Astrocyte (in vitro differentiated cells and primary cell): ENCODE measurements around the gene AKAIN1. TPM values are rescaled to one million over a fixed set of nuclear protein-coding genes. Genes with fewer than 3 reads are reported as not detected.

Experiments
- DNase-seq: peaks from one replicate; pipeline ENCODE4 v3.0.0-alpha.2; 2010; ENCODE audit warnings: low read depth
- FAIRE-seq: peaks from 2 replicates; lab custom pipeline; 2011; peaks lifted over from hg19 to GRCh38; lab: Jason Lieb, UNC
- H2AFZ ChIP-seq: 2 replicates; pipeline ENCODE4 v1.6.0; 2012; ENCODE audit warnings: low read depth, low read length, inconsistent platforms
- H3K27ac ChIP-seq: 2 replicates; pipeline ENCODE4 v1.5.1; 2011; ENCODE audit warnings: low read depth, low read length, inconsistent platforms
- H3K27me3 ChIP-seq: 2 replicates; pipeline ENCODE4 v1.6.0; 2011; ENCODE audit warnings: low read length, inconsistent platforms; ENCODE audit not compliant: insufficient read depth
- H3K36me3 ChIP-seq: 2 replicates; pipeline ENCODE4 v1.5.1; 2011; ENCODE audit warnings: low read length, inconsistent platforms; ENCODE audit not compliant: insufficient read depth
- H3K4me1 ChIP-seq: 2 replicates; pipeline ENCODE4 v1.5.1; 2011; ENCODE audit warnings: low read length, inconsistent platforms; ENCODE audit not compliant: insufficient read depth
- H3K4me2 ChIP-seq: 2 replicates; pipeline ENCODE4 v1.6.0; 2012; ENCODE audit warnings: low read length, inconsistent platforms
- H3K4me3 ChIP-seq: 2 replicates; pipeline ENCODE4 v1.5.1; 2011; ENCODE audit warnings: low read depth, mild to moderate bottlenecking, low read length, inconsistent platforms; ENCODE audit not compliant: insufficient read depth
- H3K79me2 ChIP-seq: 2 replicates; pipeline ENCODE4 v1.6.0; 2012; ENCODE audit warnings: mild to moderate bottlenecking, low read length, inconsistent platforms; ENCODE audit not compliant: insufficient read depth
- H3K9ac ChIP-seq: 2 replicates; pipeline ENCODE4 v1.6.0; 2012; ENCODE audit warnings: mild to moderate bottlenecking, low read length, inconsistent platforms
- H3K9me3 ChIP-seq: 2 replicates; pipeline ENCODE4 v1.5.1; 2012; ENCODE audit warnings: low read depth, mild to moderate bottlenecking, low read length, inconsistent platforms; ENCODE audit not compliant: insufficient read depth
- H4K20me1 ChIP-seq: 2 replicates; pipeline ENCODE4 v1.6.0; 2012; ENCODE audit warnings: low read length, inconsistent platforms; ENCODE audit not compliant: insufficient read depth
- H3K27ac Mint-ChIP-seq: one replicate; pipeline ENCODE4 v1.8.0; 2021; ENCODE audit warnings: mild to moderate bottlenecking, mixed read lengths; ENCODE audit not compliant: unreplicated experiment
- H3K27me3 Mint-ChIP-seq: one replicate; pipeline ENCODE4 v1.8.0; 2021; ENCODE audit warnings: low read depth, mixed read lengths; ENCODE audit not compliant: unreplicated experiment
- H3K36me3 Mint-ChIP-seq: one replicate; pipeline ENCODE4 v1.8.0; 2021; ENCODE audit warnings: low read depth, mixed read lengths; ENCODE audit not compliant: unreplicated experiment
- H3K4me1 Mint-ChIP-seq: one replicate; pipeline ENCODE4 v1.8.0; 2021; ENCODE audit warnings: low read depth, mixed read lengths; ENCODE audit not compliant: unreplicated experiment
- H3K4me3 Mint-ChIP-seq: one replicate; pipeline ENCODE4 v1.8.0; 2021; ENCODE audit warnings: mild to moderate bottlenecking, moderate library complexity, mixed read lengths; ENCODE audit not compliant: unreplicated experiment
- H3K9me3 Mint-ChIP-seq: one replicate; pipeline ENCODE4 v1.8.0; 2021; ENCODE audit warnings: mild to moderate bottlenecking, mixed read lengths; ENCODE audit not compliant: unreplicated experiment
- EZH2 ChIP-seq: IDR thresholded peaks from 2 replicates; pipeline ENCODE4 v1.6.1; 2012; ENCODE audit warnings: mild to moderate bottlenecking, low read length, inconsistent platforms; ENCODE audit not compliant: insufficient read depth
- total RNA-seq: library from RNA; stranded (reverse); gene quantifications from 2 replicates; pipeline ENCODE4 v1.2.1, GENCODE V29; 2021
- TF ChIP-seq, protein P1 (sequence below): IDR thresholded peaks from 2 replicates; pipeline ENCODE4 v1.5.1; 2011; ENCODE audit warnings: low read depth, mild to moderate bottlenecking, inconsistent platforms, low read length, moderate library complexity; ENCODE audit not compliant: insufficient read depth

The AKAIN1 gene
- total RNA-seq, 1 donor from 2014 or later: not detected

DNA sequence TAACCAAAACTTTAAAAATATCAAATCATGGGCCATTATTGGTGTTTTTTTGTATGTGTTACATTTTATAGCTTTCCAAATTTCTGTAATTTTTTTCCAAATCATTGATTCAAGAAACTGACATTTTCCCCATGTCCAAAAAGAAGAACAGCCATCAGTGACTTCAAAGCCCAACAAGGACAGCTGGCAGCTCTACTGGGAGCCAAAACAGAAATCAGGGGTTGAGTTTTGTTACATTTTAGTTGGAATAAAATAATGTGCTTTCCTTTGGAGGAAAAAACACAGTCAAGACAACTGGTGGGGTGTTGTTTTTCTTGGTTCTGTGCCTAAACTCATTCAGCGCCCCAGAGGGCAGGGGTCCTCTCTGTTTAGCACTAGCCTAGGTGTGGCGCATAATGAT lies 23.8 kb downstream of the AKAIN1 start:
- H3K27ac Mint-ChIP-seq: no peak overlapping the region
- no peaks in the 10 kb centered on the region for H3K27me3 Mint-ChIP-seq
- Histone ChIP-seq H3K4me2 (no peak overlapping the region), H3K9me3 (peaks cover 5% of the 10 kb centered on the region), H3K27ac (no peak overlapping the region), H4K20me1 (no peaks in the 10 kb centered on the region), H3K79me2 (no peaks in the 10 kb centered on the region), H3K4me1 (no peaks in the 10 kb centered on the region), H2AFZ (no peak overlapping the region), H3K27me3 (no peaks in the 10 kb centered on the region), H3K36me3 (no peaks in the 10 kb centered on the region), H3K9ac (no peak overlapping the region), H3K4me3 (no peak overlapping the region)
- TF ChIP-seq, protein P1, sequence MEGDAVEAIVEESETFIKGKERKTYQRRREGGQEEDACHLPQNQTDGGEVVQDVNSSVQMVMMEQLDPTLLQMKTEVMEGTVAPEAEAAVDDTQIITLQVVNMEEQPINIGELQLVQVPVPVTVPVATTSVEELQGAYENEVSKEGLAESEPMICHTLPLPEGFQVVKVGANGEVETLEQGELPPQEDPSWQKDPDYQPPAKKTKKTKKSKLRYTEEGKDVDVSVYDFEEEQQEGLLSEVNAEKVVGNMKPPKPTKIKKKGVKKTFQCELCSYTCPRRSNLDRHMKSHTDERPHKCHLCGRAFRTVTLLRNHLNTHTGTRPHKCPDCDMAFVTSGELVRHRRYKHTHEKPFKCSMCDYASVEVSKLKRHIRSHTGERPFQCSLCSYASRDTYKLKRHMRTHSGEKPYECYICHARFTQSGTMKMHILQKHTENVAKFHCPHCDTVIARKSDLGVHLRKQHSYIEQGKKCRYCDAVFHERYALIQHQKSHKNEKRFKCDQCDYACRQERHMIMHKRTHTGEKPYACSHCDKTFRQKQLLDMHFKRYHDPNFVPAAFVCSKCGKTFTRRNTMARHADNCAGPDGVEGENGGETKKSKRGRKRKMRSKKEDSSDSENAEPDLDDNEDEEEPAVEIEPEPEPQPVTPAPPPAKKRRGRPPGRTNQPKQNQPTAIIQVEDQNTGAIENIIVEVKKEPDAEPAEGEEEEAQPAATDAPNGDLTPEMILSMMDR: no peak
- no peak for TF ChIP-seq EZH2
- no peak for FAIRE-seq
- no peaks in the 10 kb centered on the region for H3K9me3 Mint-ChIP-seq
- H3K36me3 Mint-ChIP-seq: no peaks in the 10 kb centered on the region
- DNase-seq: no peak
- H3K4me1 Mint-ChIP-seq: no peaks in the 10 kb centered on the region
- no peak overlapping the region for H3K4me3 Mint-ChIP-seq

DNA sequence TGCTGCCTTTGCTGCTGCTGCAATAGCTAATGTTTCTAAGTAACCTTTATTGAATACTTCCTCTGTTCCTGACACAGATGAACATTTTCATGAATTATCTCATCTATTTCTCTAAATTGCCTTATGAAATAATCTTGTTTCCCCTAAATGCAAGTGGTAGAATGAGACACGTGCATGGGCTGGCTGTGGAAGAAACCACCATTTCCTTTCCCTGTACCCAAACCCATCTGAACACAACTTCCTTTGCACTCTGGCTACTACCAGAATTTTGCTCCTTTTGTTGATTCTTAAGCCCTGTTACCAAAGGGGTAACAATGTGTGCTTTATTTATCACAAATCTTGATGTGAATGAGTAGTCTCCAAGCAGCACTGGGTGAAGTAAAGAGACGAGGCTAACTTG lies 29.2 kb downstream of the AKAIN1 start:
- H3K27me3 ChIP-seq: no peaks in the 10 kb centered on the region
- no peaks in the 10 kb centered on the region for H3K79me2 ChIP-seq
- H3K27me3 Mint-ChIP-seq: peaks cover 3% of the 10 kb centered on the region
- H3K9ac ChIP-seq: no peak overlapping the region
- no peaks in the 10 kb centered on the region for H3K4me1 Mint-ChIP-seq
- H3K4me2 ChIP-seq: no peak overlapping the region
- H3K36me3 Mint-ChIP-seq: no peaks in the 10 kb centered on the region
- no peak overlapping the region for H3K27ac ChIP-seq
- no peaks in the 10 kb centered on the region for H3K9me3 ChIP-seq
- no peak overlapping the region for H3K27ac Mint-ChIP-seq
- no peaks in the 10 kb centered on the region for H3K9me3 Mint-ChIP-seq
- no peak overlapping the region for H3K4me3 ChIP-seq
- no peaks in the 10 kb centered on the region for H3K36me3 ChIP-seq
- H4K20me1 ChIP-seq: no peaks in the 10 kb centered on the region
- no peak overlapping the region for H2AFZ ChIP-seq
- FAIRE-seq: no peak
- no peaks in the 10 kb centered on the region for H3K4me1 ChIP-seq
- TF ChIP-seq, protein P1: no peak
- TF ChIP-seq EZH2: no peak
- no peak overlapping the region for H3K4me3 Mint-ChIP-seq
- no peak for DNase-seq

DNA sequence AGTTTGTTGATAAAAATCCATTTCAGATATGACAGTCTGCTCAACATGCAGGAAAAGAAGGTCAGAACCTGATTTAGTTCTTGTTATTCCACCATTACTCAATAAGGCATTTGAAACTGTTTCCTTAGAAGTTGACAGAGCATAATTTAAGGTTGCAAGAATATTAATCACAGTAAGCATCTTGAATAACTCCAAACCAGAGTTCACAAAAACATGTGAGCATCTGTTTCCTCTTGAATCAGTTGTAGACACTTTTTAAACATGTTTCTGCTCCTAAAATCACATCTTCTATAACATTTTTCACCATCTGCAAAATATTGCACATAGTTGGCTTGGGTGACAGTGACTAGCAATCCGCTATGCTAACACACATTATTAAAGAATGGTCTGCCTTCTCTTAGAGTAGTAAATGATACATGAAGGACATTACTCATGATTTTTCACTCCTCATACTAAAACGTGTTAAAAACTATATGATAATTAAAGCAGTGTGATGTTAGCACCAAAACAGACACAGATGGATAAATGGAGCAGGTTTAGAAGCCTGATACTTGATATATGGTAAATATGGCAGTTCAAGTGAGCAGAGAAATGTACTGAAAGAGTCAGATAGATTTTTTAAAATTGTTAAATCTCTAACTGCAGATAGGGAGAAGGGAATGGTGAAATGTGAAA lies 30.3 kb downstream of the AKAIN1 start:
- Mint-ChIP-seq H3K27ac (no peak overlapping the region), H3K36me3 (no peaks in the 10 kb centered on the region), H3K4me3 (no peak overlapping the region), H3K4me1 (no peaks in the 10 kb centered on the region), H3K27me3 (peaks cover 3% of the 10 kb centered on the region), H3K9me3 (no peaks in the 10 kb centered on the region)
- FAIRE-seq: no peak
- Histone ChIP-seq H3K4me1 (no peaks in the 10 kb centered on the region), H3K9me3 (no peaks in the 10 kb centered on the region), H3K36me3 (no peaks in the 10 kb centered on the region), H3K79me2 (no peaks in the 10 kb centered on the region), H3K9ac (no peak overlapping the region), H3K4me2 (no peak overlapping the region), H3K4me3 (no peak overlapping the region), H3K27me3 (no peaks in the 10 kb centered on the region), H4K20me1 (no peaks in the 10 kb centered on the region), H2AFZ (no peak overlapping the region), H3K27ac (no peak overlapping the region)
- TF ChIP-seq, protein P1: no peak
- TF ChIP-seq EZH2: no peak
- no peak for DNase-seq
